GM18517 (cell line): ENCODE measurements around the gene NEDD4L.

Experiments
- ATAC-seq: cut with Tn5 transposase; IDR thresholded peaks from one replicate; pipeline ENCODE4 v1.9.1; 2021; ENCODE audit warnings: mild to moderate bottlenecking, moderate library complexity; ENCODE audit not compliant: unreplicated experiment

The NEDD4L gene

GRCh38 chr18:58336605-58337004, 292.6 kb downstream of the NEDD4L start:
- ATAC-seq = no peak

GRCh38 chr18:58337285-58337684, 293.3 kb downstream of the NEDD4L start:
- no peak for ATAC-seq

- no peak for ATAC-seq
Observed at GRCh38 chr18:58337686-58338085, 293.7 kb downstream of the NEDD4L start.

- no peak for ATAC-seq
Observed at GRCh38 chr18:58338141-58338540, 294.1 kb downstream of the NEDD4L start.

GRCh38 chr18:58338961-58339592, 295.1 kb downstream of the NEDD4L start:
- ATAC-seq = no peak

- no peak for ATAC-seq
Observed at GRCh38 chr18:58339890-58340289, 295.9 kb downstream of the NEDD4L start.

GRCh38 chr18:58341916-58342315, 297.9 kb downstream of the NEDD4L start:
- ATAC-seq = no peak

GRCh38 chr18:58344080-58344670, 300.1 kb downstream of the NEDD4L start:
- ATAC-seq = no peak

GRCh38 chr18:58344861-58345463, 300.9 kb downstream of the NEDD4L start:
- ATAC-seq = no peak

GRCh38 chr18:58345875-58346274, 301.8 kb downstream of the NEDD4L start:
- ATAC-seq = no peak

GRCh38 chr18:58347135-58347534, 303.1 kb downstream of the NEDD4L start:
- ATAC-seq = no peak

GRCh38 chr18:58348517-58348916, 304.5 kb downstream of the NEDD4L start:
- ATAC-seq = no peak

- no peak for ATAC-seq
Observed at GRCh38 chr18:58348951-58349350, 304.9 kb downstream of the NEDD4L start.

- no peak for ATAC-seq
Observed at GRCh38 chr18:58349650-58350049, 305.6 kb downstream of the NEDD4L start.

- ATAC-seq = no peak
Observed at GRCh38 chr18:58350526-58350925, 306.5 kb downstream of the NEDD4L start.

GRCh38 chr18:58351776-58352175, 307.8 kb downstream of the NEDD4L start:
- ATAC-seq = no peak

GRCh38 chr18:58353581-58353980, 309.6 kb downstream of the NEDD4L start:
- no peak for ATAC-seq

- no peak for ATAC-seq
Observed at GRCh38 chr18:58354051-58354450, 310.0 kb downstream of the NEDD4L start.

- no peak for ATAC-seq
Observed at GRCh38 chr18:58354791-58355190, 310.8 kb downstream of the NEDD4L start.

- no peak for ATAC-seq
Observed at GRCh38 chr18:58355243-58355642, 311.2 kb downstream of the NEDD4L start.

GRCh38 chr18:58359218-58359617, 315.2 kb downstream of the NEDD4L start:
- ATAC-seq = no peak

GRCh38 chr18:58359620-58360019, 315.6 kb downstream of the NEDD4L start:
- ATAC-seq = no peak
